K562 (cell line): ENCODE results near the gene SNIP1. TPM values are rescaled to one million over a fixed set of nuclear protein-coding genes. Genes with fewer than 3 reads are reported as not detected.

Source experiments
- HMGN3 ChIP-seq: IDR thresholded peaks from 2 replicates; pipeline ENCODE4 v1.6.1; 2011; ENCODE audit warnings: borderline replicate concordance, low read depth, mild to moderate bottlenecking, mixed read lengths, low read length; ENCODE audit not compliant: insufficient read length; ENCODE audit errors: extremely low read depth
- MTA1 ChIP-seq: fragments of 450-650 bp; IDR thresholded peaks from 2 replicates; pipeline ENCODE4 v1.6.1; 2017; ENCODE audit warnings: borderline replicate concordance
- OTX1 ChIP-seq: fragments of 450-650 bp; formaldehyde crosslinking; IDR thresholded peaks from 2 replicates; pipeline ENCODE4 v1.4.0; 2022; ENCODE audit warnings: mild to moderate bottlenecking
- PRMT5 ChIP-seq: sonication (generic); formaldehyde crosslinking; IDR thresholded peaks from 2 replicates; pipeline ENCODE4 v1.5.0; 2020; ENCODE audit warnings: missing genetic modification reagents
- RAD21 ChIP-seq, 2 experiments: fragments of 250-450 bp in 1 of 2; fragments of 450-650 bp in 1 of 2; sonication (Bioruptor Pico) in 1 of 2; formaldehyde crosslinking in 1 of 2; IDR thresholded peaks in 1 of 2; conservative IDR thresholded peaks in 1 of 2; 2 replicates each; pipeline versions ENCODE4 v1.4.0 to v1.8.0; 2020 to 2022; ENCODE audit warnings: mild to moderate bottlenecking in 2 of 2, moderate library complexity in 1 of 2
- XRCC4 ChIP-seq: IDR thresholded peaks from one replicate; pipeline ENCODE4 v1.6.1; 2011; ENCODE audit not compliant: insufficient read depth, insufficient read length; ENCODE audit errors: extremely low read depth
- ZNF146 ChIP-seq: IDR thresholded peaks from one replicate; pipeline ENCODE4 v1.6.1; 2018; ENCODE audit warnings: missing compliant biosample characterization; ENCODE audit not compliant: unreplicated experiment
- ZNF282 ChIP-seq: sonication (generic); formaldehyde crosslinking; IDR thresholded peaks from 2 replicates; pipeline ENCODE4 v1.8.1; 2023; ENCODE audit warnings: missing genetic modification reagents
- ZNF830 ChIP-seq: fragments of 250-450 bp; sonication (Bioruptor Pico); IDR thresholded peaks from 2 replicates; pipeline ENCODE4 v1.5.0; 2021; ENCODE audit warnings: mild to moderate bottlenecking
- polyA plus RNA-seq, 8 experiments: library from polyadenylated mRNA; depleted of rRNA in 4 of 8; stranded (reverse) in 5 of 8; unstranded in 3 of 8; fragments of >200 nt; fragmentation: Nextera tagmentation in 2 of 8; fragmentation: Illumina TruSeq in 1 of 8; extraction: Ambion mirVana in 2 of 8; extraction: Trizol in 1 of 8; gene quantifications; 2 replicates each; pipeline versions ENCODE4 v1.2.1 to v1.2.3, GENCODE V29; 2011 to 2014; ENCODE audit warnings: inconsistent platforms in 1 of 8, missing spikeins in 1 of 8
- total RNA-seq, 7 experiments: library from RNA; depleted of rRNA in 6 of 7; stranded (reverse); fragments of >200 nt in 6 of 7; fragmentation: Illumina TruSeq in 2 of 7; extraction: Trizol in 2 of 7; gene quantifications; 2 replicates each; pipeline versions ENCODE4 v1.2.1 to v1.2.3, GENCODE V29; 2011 to 2021; ENCODE audit warnings: low replicate concordance in 1 of 7
- TF ChIP-seq, protein P1 (sequence below): fragments of 450-650 bp; formaldehyde crosslinking; IDR thresholded peaks from 2 replicates; pipeline ENCODE4 v1.4.0; 2022; ENCODE audit warnings: missing genetic modification characterization
- TF ChIP-seq, protein P2 (sequence below): fragments of 250-450 bp; sonication (Bioruptor Pico); IDR thresholded peaks from 2 replicates; pipeline ENCODE4 v1.5.1; 2021; ENCODE audit warnings: mild to moderate bottlenecking
- TF ChIP-seq, protein P3 (sequence below): fragments of 450-650 bp; IDR thresholded peaks from 2 replicates; pipeline ENCODE4 v1.6.1; 2016; ENCODE audit warnings: mild to moderate bottlenecking, moderate library complexity

SNIP1 gene
- total and polyA plus RNA-seq, 9 of the 15 experiments (the other 6 are each of a cell fraction or from before 2014, with no cell fraction given), result 2.9 to 25.9 (median 14.6) TPM

DNA sequence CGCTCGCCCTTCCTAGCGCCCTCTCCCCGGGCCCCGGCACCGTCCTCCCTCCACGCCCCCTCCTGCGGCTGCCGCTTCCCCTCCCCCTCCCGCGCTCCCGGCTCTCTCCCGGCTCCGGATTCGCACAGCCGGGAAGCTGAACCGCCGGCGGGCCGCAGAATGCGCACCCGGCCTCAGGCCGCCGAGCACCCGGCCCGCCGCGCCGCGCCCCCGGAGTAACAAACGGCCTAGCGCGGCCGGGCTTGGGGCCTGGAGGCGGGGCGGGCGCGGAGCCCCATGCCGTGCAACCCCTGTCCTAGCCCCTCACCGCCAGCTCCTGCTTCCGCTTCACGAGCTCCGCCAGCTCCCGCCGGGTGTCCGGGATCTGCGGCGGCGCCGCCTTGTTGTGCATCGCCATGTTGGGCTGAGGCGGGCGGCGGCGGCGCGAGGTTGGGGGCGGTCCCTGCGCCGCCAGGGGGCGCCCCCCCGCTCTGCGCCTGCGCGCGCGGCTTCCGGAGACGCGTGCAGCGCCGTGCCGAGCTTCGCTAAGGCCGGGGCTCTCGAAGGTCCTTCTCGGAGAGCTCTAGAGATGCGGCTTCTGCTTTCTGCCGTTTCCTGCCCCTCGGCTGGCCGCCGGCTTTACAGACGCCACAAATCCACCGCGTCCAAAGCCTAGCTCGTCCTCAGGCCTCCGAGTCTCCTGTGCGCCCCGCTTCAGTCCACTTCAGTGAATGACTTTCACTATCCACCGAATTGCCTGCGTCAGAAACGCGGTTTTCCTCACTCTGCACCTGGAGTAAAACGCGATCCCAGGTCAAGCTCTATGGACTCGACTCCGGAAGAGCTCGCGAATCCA is 39.5 kb downstream of the SNIP1 start, which contains the start of gene MEAF6 (continued):
- TF ChIP-seq ZNF830 (CRISPR knock-in tag) (no peak), HMGN3 (peak; percentile 89), OTX1 (CRISPR knock-in tag) (no peak), ZNF282 (no peak), MTA1 (no peak), ZNF146 (no peak), XRCC4 (no peak), RAD21 (CRISPR knock-in tag; conservative IDR thresholded peaks at IDR 0.05 in 1 of 2, IDR thresholded peaks at IDR 0.05 in 1 of 2) (peak in 1 of 2 experiments; percentile 34; a peak in 2 of 4 replicates), PRMT5 (CRISPR knock-in tag) (no peak)
- TF ChIP-seq, protein P1, sequence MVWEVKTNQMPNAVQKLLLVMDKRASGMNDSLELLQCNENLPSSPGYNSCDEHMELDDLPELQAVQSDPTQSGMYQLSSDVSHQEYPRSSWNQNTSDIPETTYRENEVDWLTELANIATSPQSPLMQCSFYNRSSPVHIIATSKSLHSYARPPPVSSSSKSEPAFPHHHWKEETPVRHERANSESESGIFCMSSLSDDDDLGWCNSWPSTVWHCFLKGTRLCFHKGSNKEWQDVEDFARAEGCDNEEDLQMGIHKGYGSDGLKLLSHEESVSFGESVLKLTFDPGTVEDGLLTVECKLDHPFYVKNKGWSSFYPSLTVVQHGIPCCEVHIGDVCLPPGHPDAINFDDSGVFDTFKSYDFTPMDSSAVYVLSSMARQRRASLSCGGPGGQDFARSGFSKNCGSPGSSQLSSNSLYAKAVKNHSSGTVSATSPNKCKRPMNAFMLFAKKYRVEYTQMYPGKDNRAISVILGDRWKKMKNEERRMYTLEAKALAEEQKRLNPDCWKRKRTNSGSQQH (CRISPR knock-in tag), result no peak
- TF ChIP-seq, protein P2, sequence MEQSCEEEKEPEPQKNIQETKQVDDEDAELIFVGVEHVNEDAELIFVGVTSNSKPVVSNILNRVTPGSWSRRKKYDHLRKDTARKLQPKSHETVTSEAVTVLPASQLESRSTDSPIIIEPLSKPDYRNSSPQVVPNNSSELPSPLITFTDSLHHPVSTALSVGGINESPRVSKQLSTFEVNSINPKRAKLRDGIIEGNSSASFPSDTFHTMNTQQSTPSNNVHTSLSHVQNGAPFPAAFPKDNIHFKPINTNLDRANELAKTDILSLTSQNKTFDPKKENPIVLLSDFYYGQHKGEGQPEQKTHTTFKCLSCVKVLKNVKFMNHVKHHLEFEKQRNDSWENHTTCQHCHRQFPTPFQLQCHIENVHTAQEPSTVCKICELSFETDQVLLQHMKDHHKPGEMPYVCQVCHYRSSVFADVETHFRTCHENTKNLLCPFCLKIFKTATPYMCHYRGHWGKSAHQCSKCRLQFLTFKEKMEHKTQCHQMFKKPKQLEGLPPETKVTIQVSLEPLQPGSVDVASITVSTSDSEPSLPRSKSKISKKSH (CRISPR knock-in tag), result no peak
- TF ChIP-seq, protein P3, sequence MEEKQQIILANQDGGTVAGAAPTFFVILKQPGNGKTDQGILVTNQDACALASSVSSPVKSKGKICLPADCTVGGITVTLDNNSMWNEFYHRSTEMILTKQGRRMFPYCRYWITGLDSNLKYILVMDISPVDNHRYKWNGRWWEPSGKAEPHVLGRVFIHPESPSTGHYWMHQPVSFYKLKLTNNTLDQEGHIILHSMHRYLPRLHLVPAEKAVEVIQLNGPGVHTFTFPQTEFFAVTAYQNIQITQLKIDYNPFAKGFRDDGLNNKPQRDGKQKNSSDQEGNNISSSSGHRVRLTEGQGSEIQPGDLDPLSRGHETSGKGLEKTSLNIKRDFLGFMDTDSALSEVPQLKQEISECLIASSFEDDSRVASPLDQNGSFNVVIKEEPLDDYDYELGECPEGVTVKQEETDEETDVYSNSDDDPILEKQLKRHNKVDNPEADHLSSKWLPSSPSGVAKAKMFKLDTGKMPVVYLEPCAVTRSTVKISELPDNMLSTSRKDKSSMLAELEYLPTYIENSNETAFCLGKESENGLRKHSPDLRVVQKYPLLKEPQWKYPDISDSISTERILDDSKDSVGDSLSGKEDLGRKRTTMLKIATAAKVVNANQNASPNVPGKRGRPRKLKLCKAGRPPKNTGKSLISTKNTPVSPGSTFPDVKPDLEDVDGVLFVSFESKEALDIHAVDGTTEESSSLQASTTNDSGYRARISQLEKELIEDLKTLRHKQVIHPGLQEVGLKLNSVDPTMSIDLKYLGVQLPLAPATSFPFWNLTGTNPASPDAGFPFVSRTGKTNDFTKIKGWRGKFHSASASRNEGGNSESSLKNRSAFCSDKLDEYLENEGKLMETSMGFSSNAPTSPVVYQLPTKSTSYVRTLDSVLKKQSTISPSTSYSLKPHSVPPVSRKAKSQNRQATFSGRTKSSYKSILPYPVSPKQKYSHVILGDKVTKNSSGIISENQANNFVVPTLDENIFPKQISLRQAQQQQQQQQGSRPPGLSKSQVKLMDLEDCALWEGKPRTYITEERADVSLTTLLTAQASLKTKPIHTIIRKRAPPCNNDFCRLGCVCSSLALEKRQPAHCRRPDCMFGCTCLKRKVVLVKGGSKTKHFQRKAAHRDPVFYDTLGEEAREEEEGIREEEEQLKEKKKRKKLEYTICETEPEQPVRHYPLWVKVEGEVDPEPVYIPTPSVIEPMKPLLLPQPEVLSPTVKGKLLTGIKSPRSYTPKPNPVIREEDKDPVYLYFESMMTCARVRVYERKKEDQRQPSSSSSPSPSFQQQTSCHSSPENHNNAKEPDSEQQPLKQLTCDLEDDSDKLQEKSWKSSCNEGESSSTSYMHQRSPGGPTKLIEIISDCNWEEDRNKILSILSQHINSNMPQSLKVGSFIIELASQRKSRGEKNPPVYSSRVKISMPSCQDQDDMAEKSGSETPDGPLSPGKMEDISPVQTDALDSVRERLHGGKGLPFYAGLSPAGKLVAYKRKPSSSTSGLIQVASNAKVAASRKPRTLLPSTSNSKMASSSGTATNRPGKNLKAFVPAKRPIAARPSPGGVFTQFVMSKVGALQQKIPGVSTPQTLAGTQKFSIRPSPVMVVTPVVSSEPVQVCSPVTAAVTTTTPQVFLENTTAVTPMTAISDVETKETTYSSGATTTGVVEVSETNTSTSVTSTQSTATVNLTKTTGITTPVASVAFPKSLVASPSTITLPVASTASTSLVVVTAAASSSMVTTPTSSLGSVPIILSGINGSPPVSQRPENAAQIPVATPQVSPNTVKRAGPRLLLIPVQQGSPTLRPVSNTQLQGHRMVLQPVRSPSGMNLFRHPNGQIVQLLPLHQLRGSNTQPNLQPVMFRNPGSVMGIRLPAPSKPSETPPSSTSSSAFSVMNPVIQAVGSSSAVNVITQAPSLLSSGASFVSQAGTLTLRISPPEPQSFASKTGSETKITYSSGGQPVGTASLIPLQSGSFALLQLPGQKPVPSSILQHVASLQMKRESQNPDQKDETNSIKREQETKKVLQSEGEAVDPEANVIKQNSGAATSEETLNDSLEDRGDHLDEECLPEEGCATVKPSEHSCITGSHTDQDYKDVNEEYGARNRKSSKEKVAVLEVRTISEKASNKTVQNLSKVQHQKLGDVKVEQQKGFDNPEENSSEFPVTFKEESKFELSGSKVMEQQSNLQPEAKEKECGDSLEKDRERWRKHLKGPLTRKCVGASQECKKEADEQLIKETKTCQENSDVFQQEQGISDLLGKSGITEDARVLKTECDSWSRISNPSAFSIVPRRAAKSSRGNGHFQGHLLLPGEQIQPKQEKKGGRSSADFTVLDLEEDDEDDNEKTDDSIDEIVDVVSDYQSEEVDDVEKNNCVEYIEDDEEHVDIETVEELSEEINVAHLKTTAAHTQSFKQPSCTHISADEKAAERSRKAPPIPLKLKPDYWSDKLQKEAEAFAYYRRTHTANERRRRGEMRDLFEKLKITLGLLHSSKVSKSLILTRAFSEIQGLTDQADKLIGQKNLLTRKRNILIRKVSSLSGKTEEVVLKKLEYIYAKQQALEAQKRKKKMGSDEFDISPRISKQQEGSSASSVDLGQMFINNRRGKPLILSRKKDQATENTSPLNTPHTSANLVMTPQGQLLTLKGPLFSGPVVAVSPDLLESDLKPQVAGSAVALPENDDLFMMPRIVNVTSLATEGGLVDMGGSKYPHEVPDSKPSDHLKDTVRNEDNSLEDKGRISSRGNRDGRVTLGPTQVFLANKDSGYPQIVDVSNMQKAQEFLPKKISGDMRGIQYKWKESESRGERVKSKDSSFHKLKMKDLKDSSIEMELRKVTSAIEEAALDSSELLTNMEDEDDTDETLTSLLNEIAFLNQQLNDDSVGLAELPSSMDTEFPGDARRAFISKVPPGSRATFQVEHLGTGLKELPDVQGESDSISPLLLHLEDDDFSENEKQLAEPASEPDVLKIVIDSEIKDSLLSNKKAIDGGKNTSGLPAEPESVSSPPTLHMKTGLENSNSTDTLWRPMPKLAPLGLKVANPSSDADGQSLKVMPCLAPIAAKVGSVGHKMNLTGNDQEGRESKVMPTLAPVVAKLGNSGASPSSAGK, result peak; percentile 96
